ENCODE measurements around the gene DISC1. TPM values are rescaled to one million over a fixed set of nuclear protein-coding genes. Genes with fewer than 3 reads are reported as not detected.
"Not testable (repeated sequence)": the region's sequence is repeated elsewhere in the genome, so short reads cannot be mapped to it uniquely, and the experiment has no call there.

The DISC1 gene
- total and polyA plus RNA-seq, 2 experiments from 2014 or later, result 2.1 to 6.5 TPM

GRCh38 chr1:231636922-231637321 lies 10.3 kb downstream of the DISC1 start:
- H3K36me3 ChIP-seq (ENCODE audit: insufficient read depth); H3K4me3 ChIP-seq; H3F3A ChIP-seq (replicated peaks; ENCODE audit: low read depth); H3K79me2 ChIP-seq (replicated peaks; ENCODE audit: insufficient read depth); H3K27me3 ChIP-seq (ENCODE audit: insufficient read depth); H4K20me1 ChIP-seq (replicated peaks; ENCODE audit: insufficient read depth); H2AFZ ChIP-seq; H3K9me3 Mint-ChIP-seq; ATAC-seq; H3K4me3 Mint-ChIP-seq; DNase-seq (ENCODE audit: low spot score); H3K36me3 Mint-ChIP-seq (ENCODE audit: low read depth); H3K27ac ChIP-seq (ENCODE audit: low read depth); H3K4me1 ChIP-seq (ENCODE audit: insufficient read depth); H3K27me3 Mint-ChIP-seq (ENCODE audit: insufficient read depth, low read depth, poor library complexity); H3K27ac Mint-ChIP-seq; H3K9me2 ChIP-seq (ENCODE audit: insufficient read depth); H3K4me1 Mint-ChIP-seq; H3K4me2 ChIP-seq: not testable (repeated sequence)

- Mint-ChIP-seq H3K4me3 (no peak overlapping the region), H3K27me3 (ENCODE audit: insufficient read depth, low read depth, poor library complexity) (peaks cover 3% of the 10 kb centered on the region)
- H3F3A ChIP-seq (replicated peaks; ENCODE audit: low read depth), result no peaks in the 10 kb centered on the region
Observed at GRCh38 chr1:231638647-231639046, 12.1 kb downstream of the DISC1 start.

More at GRCh38 chr1:231638647-231639046, 12.1 kb downstream of the DISC1 start:
- no peaks in the 10 kb centered on the region for H3K36me3 Mint-ChIP-seq (ENCODE audit: low read depth)
- H4K20me1 ChIP-seq (replicated peaks; ENCODE audit: insufficient read depth), result no peaks in the 10 kb centered on the region
- TF ChIP-seq JUNB (IDR thresholded peaks at IDR 0.05; ENCODE audit: unreplicated experiment), result no peak
- no peak for TF ChIP-seq ZNF114 (CRISPR knock-in tag; IDR thresholded peaks at IDR 0.05)
- TF ChIP-seq ZNF462 (CRISPR knock-in tag; IDR thresholded peaks at IDR 0.05), result no peak
- no peak for TF ChIP-seq NANOG (IDR thresholded peaks at IDR 0.05; ENCODE audit: borderline replicate concordance)
- TF ChIP-seq EZH2phosphoT487 (IDR thresholded peaks at IDR 0.05; ENCODE audit: unreplicated experiment), result no peak
- TF ChIP-seq ETS1 (IDR thresholded peaks at IDR 0.05), result no peak
- no peak for TF ChIP-seq CREB1 (CRISPR knock-in tag; IDR thresholded peaks at IDR 0.05; ENCODE audit: low read depth)
- no peak for TF ChIP-seq ZNF331 (CRISPR knock-in tag; IDR thresholded peaks at IDR 0.05; ENCODE audit: low read depth)
- no peak for TF ChIP-seq REST (IDR thresholded peaks at IDR 0.05; ENCODE audit: unreplicated experiment)
- no peak for TF ChIP-seq POLR2AphosphoS5 (IDR thresholded peaks at IDR 0.05; ENCODE audit: low read depth)
- H3K27ac ChIP-seq (ENCODE audit: low read depth), result no peak overlapping the region
- ATAC-seq, result no peak
- no peaks in the 10 kb centered on the region for H3K4me1 ChIP-seq (ENCODE audit: insufficient read depth)
- H2AFZ ChIP-seq, result no peak overlapping the region
- no peaks in the 10 kb centered on the region for H3K27me3 ChIP-seq (ENCODE audit: insufficient read depth)
- H3K4me1 Mint-ChIP-seq, result no peaks in the 10 kb centered on the region
- peaks cover 3% of the 10 kb centered on the region; the same call in 1 of the 2 replicates for H3K9me2 ChIP-seq (ENCODE audit: insufficient read depth)
- no peak overlapping the region for H3K4me3 ChIP-seq
- H3K79me2 ChIP-seq (replicated peaks; ENCODE audit: insufficient read depth), result no peaks in the 10 kb centered on the region
- no peak overlapping the region for H3K4me2 ChIP-seq
- no peak for DNase-seq (ENCODE audit: low spot score)
- no peak overlapping the region for H3K27ac Mint-ChIP-seq
- H3K9me3 Mint-ChIP-seq, result no peaks in the 10 kb centered on the region
- no peaks in the 10 kb centered on the region for H3K36me3 ChIP-seq (ENCODE audit: insufficient read depth)
